SU-DHL-6 (cell line): ENCODE data around the gene CFDP1.

Source experiments
- EZH2phosphoT487 ChIP-seq: fragments of 200-600 bp; sonication (generic), shearing (Covaris generic); conservative IDR thresholded peaks from 2 replicates; pipeline ENCODE4 v1.6.1; 2018; ENCODE audit warnings: mild to moderate bottlenecking, antibody characterized with exemption, low read length, moderate library complexity, mixed read lengths
- TF ChIP-seq, protein P1 (sequence below): fragments of 200-600 bp; sonication (generic); IDR thresholded peaks from one replicate; pipeline ENCODE4 v1.5.1; 2017; ENCODE audit warnings: antibody characterized with exemption, mild to moderate bottlenecking, low read length, moderate library complexity; ENCODE audit not compliant: insufficient read depth, poor library complexity, severe bottlenecking

- TF ChIP-seq, protein P1, sequence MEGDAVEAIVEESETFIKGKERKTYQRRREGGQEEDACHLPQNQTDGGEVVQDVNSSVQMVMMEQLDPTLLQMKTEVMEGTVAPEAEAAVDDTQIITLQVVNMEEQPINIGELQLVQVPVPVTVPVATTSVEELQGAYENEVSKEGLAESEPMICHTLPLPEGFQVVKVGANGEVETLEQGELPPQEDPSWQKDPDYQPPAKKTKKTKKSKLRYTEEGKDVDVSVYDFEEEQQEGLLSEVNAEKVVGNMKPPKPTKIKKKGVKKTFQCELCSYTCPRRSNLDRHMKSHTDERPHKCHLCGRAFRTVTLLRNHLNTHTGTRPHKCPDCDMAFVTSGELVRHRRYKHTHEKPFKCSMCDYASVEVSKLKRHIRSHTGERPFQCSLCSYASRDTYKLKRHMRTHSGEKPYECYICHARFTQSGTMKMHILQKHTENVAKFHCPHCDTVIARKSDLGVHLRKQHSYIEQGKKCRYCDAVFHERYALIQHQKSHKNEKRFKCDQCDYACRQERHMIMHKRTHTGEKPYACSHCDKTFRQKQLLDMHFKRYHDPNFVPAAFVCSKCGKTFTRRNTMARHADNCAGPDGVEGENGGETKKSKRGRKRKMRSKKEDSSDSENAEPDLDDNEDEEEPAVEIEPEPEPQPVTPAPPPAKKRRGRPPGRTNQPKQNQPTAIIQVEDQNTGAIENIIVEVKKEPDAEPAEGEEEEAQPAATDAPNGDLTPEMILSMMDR, result no peak
- TF ChIP-seq EZH2phosphoT487, result no peak
Measured at GRCh38 chr16:75341564-75342307, 91.6 kb downstream of the CFDP1 start.
